BE2C (cell line): ENCODE results near the gene EMX1.
A peak's percentile ranks its signal among the peaks of the same experiment; 100 is the strongest.

Source experiments
- DNase-seq: peaks from one replicate; pipeline ENCODE4 v3.0.0-alpha.2; 2020
- H3K27me3 ChIP-seq: fragments of 250-450 bp; sonication (Bioruptor Pico); 2 replicates; pipeline ENCODE4 v1.5.1; 2020; ENCODE audit warnings: mild to moderate bottlenecking
- H3K36me3 ChIP-seq: fragments of 250-450 bp; sonication (Bioruptor Pico); 2 replicates; pipeline ENCODE4 v1.5.1; 2020; ENCODE audit warnings: mild to moderate bottlenecking
- H3K4me1 ChIP-seq: fragments of 250-450 bp; sonication (Bioruptor Pico); 2 replicates; pipeline ENCODE4 v1.5.1; 2020
- H3K4me3 ChIP-seq: 2 replicates; pipeline ENCODE4 v1.5.1; 2011; ENCODE audit warnings: low read depth, low read length
- H3K9me3 ChIP-seq: fragments of 250-450 bp; sonication (Bioruptor Pico); 2 replicates; pipeline ENCODE4 v1.5.1; 2020
- CTCF ChIP-seq: IDR thresholded peaks from 2 replicates; pipeline ENCODE4 v1.5.1; 2012; ENCODE audit warnings: mild to moderate bottlenecking, low read depth, low read length

The EMX1 gene

GRCh38 chr2:72887032-72887739, 30.1 kb upstream of the EMX1 start, which contains the start of gene SPR:
Gene SPR, plus strand, starts transcription at chr2:72887408. Its CDS starts 25 bp downstream, at chr2:72887433.
- Histone ChIP-seq H3K27me3 (no peaks in the 10 kb centered on the region), H3K9me3 (no peaks in the 10 kb centered on the region), H3K4me1 (no peaks in the 10 kb centered on the region), H3K36me3 (no peaks in the 10 kb centered on the region), H3K4me3 (peak within 1 kb of the TSS; percentile 61)
- TF ChIP-seq CTCF = no peak
- DNase-seq = peak; percentile 65

- peak; percentile 83 for DNase-seq
- peak overlapping the region; percentile 61 for H3K4me3 ChIP-seq
- no peaks in the 10 kb centered on the region for H3K27me3 ChIP-seq
- TF ChIP-seq CTCF = peak; percentile 87
- H3K4me1 ChIP-seq = no peaks in the 10 kb centered on the region
- no peaks in the 10 kb centered on the region for H3K9me3 ChIP-seq
- no peaks in the 10 kb centered on the region for H3K36me3 ChIP-seq
Observed at GRCh38 chr2:72887740-72888437, 29.4 kb upstream of the EMX1 start.

- H3K27me3 ChIP-seq = no peaks in the 10 kb centered on the region
- no peaks in the 10 kb centered on the region for H3K4me1 ChIP-seq
- no peaks in the 10 kb centered on the region for H3K9me3 ChIP-seq
- TF ChIP-seq CTCF = no peak
- no peak for DNase-seq
- no peaks in the 10 kb centered on the region for H3K36me3 ChIP-seq
- H3K4me3 ChIP-seq = no peak overlapping the region
Observed at GRCh38 chr2:72888438-72889202, 28.7 kb upstream of the EMX1 start.

- no peaks in the 10 kb centered on the region for H3K9me3 ChIP-seq
- no peaks in the 10 kb centered on the region for H3K4me1 ChIP-seq
- H3K36me3 ChIP-seq = no peaks in the 10 kb centered on the region
- H3K27me3 ChIP-seq = no peaks in the 10 kb centered on the region
- DNase-seq = no peak
- no peak overlapping the region for H3K4me3 ChIP-seq
- TF ChIP-seq CTCF = no peak
Observed at GRCh38 chr2:72889991-72890390, 27.3 kb upstream of the EMX1 start.

- no peaks in the 10 kb centered on the region for H3K9me3 ChIP-seq
- no peaks in the 10 kb centered on the region for H3K36me3 ChIP-seq
- no peaks in the 10 kb centered on the region for H3K4me1 ChIP-seq
- TF ChIP-seq CTCF = no peak
- H3K27me3 ChIP-seq = no peaks in the 10 kb centered on the region; the same call in 1 of the 2 replicates
- no peak overlapping the region for H3K4me3 ChIP-seq
- DNase-seq = no peak
Observed at GRCh38 chr2:72891091-72891818, 26.1 kb upstream of the EMX1 start.
